Esophagus squamous epithelium (tissue), 5 donors: ENCODE data around the gene SPSB4. TPM values are rescaled to one million over a fixed set of nuclear protein-coding genes. Genes with fewer than 3 reads are reported as not detected.
A peak's percentile ranks its signal among the peaks of the same experiment; 100 is the strongest.
"Not testable (repeated sequence)": the region's sequence is repeated elsewhere in the genome, so short reads cannot be mapped to it uniquely, and the experiment has no call there.

Experiments used
- DNase-seq: peaks from one replicate; lab custom pipeline; 2025; lab: John Stamatoyannopoulos, UW
- H3K27ac ChIP-seq, 4 donors: fragments of 200-600 bp; sonication (generic); one replicate each; pipeline ENCODE4 v1.5.1; 2016 to 2019; ENCODE audit warnings: mild to moderate bottlenecking in 1 of 4
- H3K27me3 ChIP-seq, 4 donors: fragments of 200-600 bp; sonication (generic); 1 replicate in 3 of 4; 2 replicates in 1 of 4; pipeline versions ENCODE4 v1.5.1 to v1.6.0; 2017 to 2021; ENCODE audit warnings: antibody characterized with exemption in 1 of 4
- H3K36me3 ChIP-seq, 3 donors: fragments of 200-600 bp; sonication (generic); one replicate each; pipeline ENCODE4 v1.5.1; 2016 to 2019
- H3K4me1 ChIP-seq, 3 donors: fragments of 200-600 bp; sonication (generic); one replicate each; pipeline ENCODE4 v1.5.1; 2017 to 2019
- H3K4me3 ChIP-seq, 4 donors: fragments of 200-600 bp; sonication (generic); 1 replicate in 3 of 4; 2 replicates in 1 of 4; pipeline ENCODE4 v1.5.1; 2016 to 2019; ENCODE audit warnings: mild to moderate bottlenecking in 2 of 4, moderate library complexity in 1 of 4
- H3K9me3 ChIP-seq, 3 donors: fragments of 200-600 bp; sonication (generic); one replicate each; pipeline ENCODE4 v1.5.1; 2016 to 2019
- POLR2A ChIP-seq, 4 donors: fragments of 450-650 bp; IDR thresholded peaks; one replicate each; pipeline ENCODE4 v1.6.1; 2017; ENCODE audit warnings: antibody characterized with exemption in 4 of 4, mild to moderate bottlenecking in 4 of 4, moderate library complexity in 3 of 4
- whole genome bisulfite sequencing, 2 donors: methylation state at CpG; one replicate each; pipeline ENCODE4 v1.1.5; 2018; 5-methylcytosine and 5-hydroxymethylcytosine counted together
- intact Hi-C: fragments of 100-400 bp; cut with DNase I; formaldehyde crosslinking; loops from one replicate; pipeline ENCODE4 v1.15.0; 2022
- total RNA-seq, 4 donors: library from RNA; depleted of rRNA; stranded (reverse); fragments of >200 nt; gene quantifications; one replicate each; pipeline ENCODE4 v1.1.0, GENCODE V29; 2016
- TF ChIP-seq, protein P1 (sequence below), 6 experiments: fragments of 450-650 bp in 4 of 6; fragments of 200-600 bp in 2 of 6; sonication (generic) in 2 of 6; IDR thresholded peaks; one replicate each; pipeline ENCODE4 v1.5.1; 2016 to 2019; ENCODE audit warnings: antibody characterized with exemption in 6 of 6, mild to moderate bottlenecking in 4 of 6, moderate library complexity in 4 of 6
- donor health status: DM: yes; HTN: yes; CAD: no.

SPSB4 gene
- total RNA-seq, 4 donors from 2014 or later, result not detected

DNA sequence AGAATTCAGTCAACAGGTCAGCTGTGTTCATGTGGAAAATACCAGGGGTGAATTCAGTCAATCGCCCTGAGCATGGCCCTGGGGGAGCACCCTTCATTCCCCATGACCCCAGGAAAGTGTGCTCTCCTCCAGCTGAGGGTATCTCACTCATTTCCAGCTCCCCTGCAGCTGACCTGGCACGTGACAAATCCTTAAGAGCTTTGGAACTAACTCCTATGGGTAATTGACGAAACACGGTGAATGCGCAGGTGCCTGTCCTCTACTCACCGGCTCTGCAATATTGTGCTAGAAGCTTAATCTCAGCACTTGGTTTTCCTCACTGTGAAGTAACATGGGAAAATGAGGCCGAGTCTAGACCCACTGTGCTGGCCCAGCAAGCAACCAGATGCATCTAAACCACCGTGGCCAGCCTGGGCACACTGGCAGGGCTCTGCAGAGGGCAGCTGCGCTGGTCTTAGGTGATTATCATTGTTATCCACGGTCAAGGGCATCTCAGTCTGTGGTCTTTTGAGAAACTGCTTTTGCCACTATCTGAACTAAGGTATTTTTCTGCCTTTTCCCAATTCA, 63.1 kb downstream of the SPSB4 start:
- H3K4me3 ChIP-seq, result no peak overlapping the region
- no peak for TF ChIP-seq POLR2A (IDR thresholded peaks at IDR 0.05)
- no peak overlapping the region for H3K27ac ChIP-seq

DNA sequence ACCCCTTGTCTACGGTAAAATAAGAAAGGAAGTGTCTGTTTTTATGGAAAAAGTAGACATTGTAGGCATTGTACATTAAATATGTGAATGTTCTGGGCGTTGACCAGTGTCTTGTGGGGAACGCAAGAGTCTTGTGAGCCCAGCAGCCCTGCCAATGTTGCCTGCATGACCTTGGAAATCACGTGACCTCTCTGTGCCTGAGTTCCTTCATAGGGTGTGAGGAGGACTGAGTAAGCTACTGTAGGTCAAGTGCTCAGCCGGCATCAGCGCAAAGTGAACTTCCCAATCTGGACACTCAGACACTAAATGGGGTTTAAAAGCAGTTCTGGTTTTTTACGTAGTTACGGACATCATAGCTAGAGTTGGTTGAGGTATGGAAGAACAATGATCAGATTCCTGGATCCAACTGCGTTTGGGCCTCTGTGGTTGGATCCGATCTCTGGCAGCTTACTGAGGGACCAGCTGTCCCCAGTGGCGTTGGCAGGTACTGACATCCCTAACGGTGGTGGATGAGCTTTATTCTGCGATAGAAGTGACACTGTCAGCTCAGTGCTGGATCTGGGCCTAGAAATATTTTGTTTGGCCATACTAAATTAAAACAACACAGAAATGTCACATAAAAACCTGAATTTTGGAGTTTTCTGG, 63.8 kb downstream of the SPSB4 start:
- TF ChIP-seq, protein P1, sequence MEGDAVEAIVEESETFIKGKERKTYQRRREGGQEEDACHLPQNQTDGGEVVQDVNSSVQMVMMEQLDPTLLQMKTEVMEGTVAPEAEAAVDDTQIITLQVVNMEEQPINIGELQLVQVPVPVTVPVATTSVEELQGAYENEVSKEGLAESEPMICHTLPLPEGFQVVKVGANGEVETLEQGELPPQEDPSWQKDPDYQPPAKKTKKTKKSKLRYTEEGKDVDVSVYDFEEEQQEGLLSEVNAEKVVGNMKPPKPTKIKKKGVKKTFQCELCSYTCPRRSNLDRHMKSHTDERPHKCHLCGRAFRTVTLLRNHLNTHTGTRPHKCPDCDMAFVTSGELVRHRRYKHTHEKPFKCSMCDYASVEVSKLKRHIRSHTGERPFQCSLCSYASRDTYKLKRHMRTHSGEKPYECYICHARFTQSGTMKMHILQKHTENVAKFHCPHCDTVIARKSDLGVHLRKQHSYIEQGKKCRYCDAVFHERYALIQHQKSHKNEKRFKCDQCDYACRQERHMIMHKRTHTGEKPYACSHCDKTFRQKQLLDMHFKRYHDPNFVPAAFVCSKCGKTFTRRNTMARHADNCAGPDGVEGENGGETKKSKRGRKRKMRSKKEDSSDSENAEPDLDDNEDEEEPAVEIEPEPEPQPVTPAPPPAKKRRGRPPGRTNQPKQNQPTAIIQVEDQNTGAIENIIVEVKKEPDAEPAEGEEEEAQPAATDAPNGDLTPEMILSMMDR (IDR thresholded peaks at IDR 0.05), result peak in 2 of 6 experiments; percentile 20 to 30
- TF ChIP-seq POLR2A (IDR thresholded peaks at IDR 0.05), result no peak
- Histone ChIP-seq H3K4me1 (peaks cover 0 to 7% (median 0%) of the 10 kb centered on the region in 3 donors), H3K36me3 (no peaks in the 10 kb centered on the region), H3K27ac (peak overlapping the region in 1 of 4 donors; percentile 55), H3K4me3 (no peak overlapping the region), H3K27me3 (no peaks in the 10 kb centered on the region), H3K9me3 (no peaks in the 10 kb centered on the region)
- 67 to 75% methylated on average over 12 to 13 of the region's 13 CpGs for WGBS, 2 donors
- no peak for DNase-seq
- intact Hi-C loops, result no loop called here

More for the DNA sequence above, 63.1 kb downstream of the SPSB4 start:
- 69 to 77% methylated on average over 6 to 9 of the region's 10 CpGs for WGBS, 2 donors
- H3K36me3 ChIP-seq, result no peaks in the 10 kb centered on the region
- intact Hi-C loops, result no loop called here
- DNase-seq, result no peak
- no peaks in the 10 kb centered on the region for H3K27me3 ChIP-seq
- no peaks in the 10 kb centered on the region for H3K9me3 ChIP-seq
- H3K4me1 ChIP-seq, result peaks cover 0 to 7% (median 0%) of the 10 kb centered on the region in 3 donors

DNA sequence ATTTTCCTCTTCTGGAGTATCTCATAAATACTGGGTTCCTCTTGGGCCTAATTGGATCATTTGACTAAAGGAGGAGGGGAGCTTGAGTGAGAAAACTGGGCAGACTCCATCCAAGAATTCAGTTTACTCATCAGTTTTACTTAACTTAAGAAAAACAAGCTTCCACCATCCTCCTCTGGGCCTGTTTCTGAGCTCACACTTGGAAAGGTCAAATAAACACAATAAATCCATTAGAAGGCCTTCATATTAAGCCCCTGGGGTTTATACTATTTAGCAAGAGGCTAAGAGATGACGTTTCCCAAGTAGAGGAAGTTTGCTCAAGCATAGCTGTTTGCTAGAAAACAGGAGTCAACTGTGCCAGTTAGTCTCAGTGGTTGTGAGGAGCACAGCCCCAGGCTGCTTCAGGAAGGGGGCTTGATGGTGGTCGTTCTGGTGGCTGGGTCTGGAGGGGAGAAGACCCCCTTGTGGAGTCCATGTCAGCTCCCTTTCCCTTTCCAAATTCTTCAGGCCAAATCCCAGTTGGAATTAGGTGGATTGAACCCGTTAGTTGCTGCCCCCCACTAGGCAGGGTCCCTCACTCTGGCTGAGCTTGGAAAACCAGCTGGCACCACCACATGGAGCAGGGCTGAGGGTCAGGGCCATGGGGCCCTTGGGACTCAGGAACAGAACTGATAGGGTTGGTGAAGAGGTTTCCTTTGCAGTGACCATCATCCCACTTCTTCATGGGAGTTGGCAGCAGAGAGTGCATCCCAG, 64.8 kb downstream of the SPSB4 start:
- no peak for DNase-seq
- no peaks in the 10 kb centered on the region for H3K36me3 ChIP-seq
- TF ChIP-seq POLR2A (IDR thresholded peaks at IDR 0.05), result no peak
- TF ChIP-seq, protein P1 (IDR thresholded peaks at IDR 0.05), result no peak
- H3K27ac ChIP-seq, result peak overlapping the region in 2 of 4 donors; percentile 46 to 68
- no peak overlapping the region for H3K4me3 ChIP-seq
- peaks cover 0 to 7% (median 0%) of the 10 kb centered on the region in 3 donors for H3K4me1 ChIP-seq
- intact Hi-C loops, result no loop called here
- H3K27me3 ChIP-seq, result no peaks in the 10 kb centered on the region
- H3K9me3 ChIP-seq, result no peaks in the 10 kb centered on the region
- WGBS, 2 donors, result 0 to 13% methylated on average over 1 to 2 of the region's 3 CpGs

DNA sequence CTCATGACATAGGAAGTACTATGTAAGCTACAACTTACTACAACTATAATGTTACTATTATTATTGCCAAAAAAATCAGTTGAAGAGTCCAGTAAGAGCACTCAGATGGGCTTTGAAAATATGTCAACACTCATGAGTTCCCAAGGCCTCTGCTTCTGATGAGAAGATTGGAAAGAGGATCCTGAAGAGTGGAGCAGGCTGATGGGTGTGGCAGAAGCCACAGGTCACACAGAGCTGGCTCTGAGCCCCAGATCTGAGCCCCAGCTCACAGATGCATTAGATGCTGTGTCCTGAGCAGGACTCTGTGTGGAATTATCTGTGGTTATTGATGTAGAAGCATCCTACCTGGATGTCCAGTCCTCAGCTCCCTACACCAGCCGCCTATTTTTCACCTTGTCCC, 65.6 kb downstream of the SPSB4 start:
- H3K27ac ChIP-seq, result no peak overlapping the region
- 94 to 100% methylated on average over 1 of the region's 1 CpG for WGBS, 2 donors
- TF ChIP-seq, protein P1 (IDR thresholded peaks at IDR 0.05), result no peak
- no peak for TF ChIP-seq POLR2A (IDR thresholded peaks at IDR 0.05)

DNA sequence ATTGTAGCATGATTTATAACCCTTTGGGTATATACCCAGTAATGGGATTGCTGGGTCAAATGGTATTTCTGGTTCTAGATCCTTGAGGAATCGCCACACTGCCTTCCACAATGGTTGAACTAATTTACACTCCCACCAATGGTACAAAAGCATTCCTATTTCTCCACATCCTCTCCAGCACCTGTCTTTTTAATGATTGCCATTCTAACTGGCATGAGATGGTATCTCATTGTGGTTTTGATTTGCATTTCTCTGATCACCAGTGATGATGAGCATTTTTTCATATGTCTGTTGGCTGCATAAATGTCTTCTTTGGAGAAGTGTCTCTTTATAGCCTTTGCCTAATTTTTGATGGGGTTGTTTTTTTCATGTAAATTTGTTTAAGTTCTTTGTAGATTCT, 66.8 kb downstream of the SPSB4 start:
- H3K36me3 ChIP-seq, H3K27me3 ChIP-seq, H3K27ac ChIP-seq, H3K4me1 ChIP-seq, H3K9me3 ChIP-seq, DNase-seq, H3K4me3 ChIP-seq, intact Hi-C loops: not testable (repeated sequence)
- WGBS, 2 donors, result 44 to 83% methylated on average over 1 of the region's 1 CpG

More for the DNA sequence above, 65.6 kb downstream of the SPSB4 start:
- peaks cover 0 to 7% (median 0%) of the 10 kb centered on the region in 3 donors for H3K4me1 ChIP-seq
- no peak overlapping the region for H3K4me3 ChIP-seq
- intact Hi-C loops, result no loop called here
- no peak for DNase-seq
- H3K9me3 ChIP-seq, result no peaks in the 10 kb centered on the region
- H3K27me3 ChIP-seq, result no peaks in the 10 kb centered on the region
- no peaks in the 10 kb centered on the region for H3K36me3 ChIP-seq
